Measurements from ENCODE around the gene MLLT6.
A peak's percentile ranks its signal among the peaks of the same experiment; 100 is the strongest.

DNA sequence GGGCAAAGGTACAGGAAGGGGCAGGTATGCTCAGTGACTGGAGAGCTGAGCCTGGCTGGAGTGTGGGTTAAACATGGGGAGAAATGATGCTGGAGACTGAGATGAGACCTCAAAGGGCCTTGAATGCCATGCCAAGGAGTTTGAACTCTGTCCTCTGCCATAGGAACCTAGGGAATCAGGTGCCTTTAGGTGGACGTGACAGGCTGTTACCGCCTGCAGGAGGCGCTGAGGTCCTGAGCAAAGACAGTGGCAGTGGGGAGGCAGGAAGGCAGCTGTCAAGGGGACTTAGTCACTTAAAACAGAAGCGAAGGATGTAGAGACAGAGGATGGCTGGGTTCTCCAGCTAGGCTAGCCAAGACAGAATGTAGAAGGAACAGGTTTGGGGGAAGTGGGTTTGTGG lies 56.5 kb downstream of the MLLT6 start:
- TF ChIP-seq, protein P1, sequence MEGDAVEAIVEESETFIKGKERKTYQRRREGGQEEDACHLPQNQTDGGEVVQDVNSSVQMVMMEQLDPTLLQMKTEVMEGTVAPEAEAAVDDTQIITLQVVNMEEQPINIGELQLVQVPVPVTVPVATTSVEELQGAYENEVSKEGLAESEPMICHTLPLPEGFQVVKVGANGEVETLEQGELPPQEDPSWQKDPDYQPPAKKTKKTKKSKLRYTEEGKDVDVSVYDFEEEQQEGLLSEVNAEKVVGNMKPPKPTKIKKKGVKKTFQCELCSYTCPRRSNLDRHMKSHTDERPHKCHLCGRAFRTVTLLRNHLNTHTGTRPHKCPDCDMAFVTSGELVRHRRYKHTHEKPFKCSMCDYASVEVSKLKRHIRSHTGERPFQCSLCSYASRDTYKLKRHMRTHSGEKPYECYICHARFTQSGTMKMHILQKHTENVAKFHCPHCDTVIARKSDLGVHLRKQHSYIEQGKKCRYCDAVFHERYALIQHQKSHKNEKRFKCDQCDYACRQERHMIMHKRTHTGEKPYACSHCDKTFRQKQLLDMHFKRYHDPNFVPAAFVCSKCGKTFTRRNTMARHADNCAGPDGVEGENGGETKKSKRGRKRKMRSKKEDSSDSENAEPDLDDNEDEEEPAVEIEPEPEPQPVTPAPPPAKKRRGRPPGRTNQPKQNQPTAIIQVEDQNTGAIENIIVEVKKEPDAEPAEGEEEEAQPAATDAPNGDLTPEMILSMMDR (IDR thresholded peaks at IDR 0.05): peak; percentile 37; the same call in 2 of the 3 replicates
- TF ChIP-seq, protein P2, sequence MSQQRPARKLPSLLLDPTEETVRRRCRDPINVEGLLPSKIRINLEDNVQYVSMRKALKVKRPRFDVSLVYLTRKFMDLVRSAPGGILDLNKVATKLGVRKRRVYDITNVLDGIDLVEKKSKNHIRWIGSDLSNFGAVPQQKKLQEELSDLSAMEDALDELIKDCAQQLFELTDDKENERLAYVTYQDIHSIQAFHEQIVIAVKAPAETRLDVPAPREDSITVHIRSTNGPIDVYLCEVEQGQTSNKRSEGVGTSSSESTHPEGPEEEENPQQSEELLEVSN (IDR thresholded peaks at IDR 0.05; ENCODE audit: borderline replicate concordance, low read depth): no peak
- TF ChIP-seq POLR2A (IDR thresholded peaks at IDR 0.05; ENCODE audit: low read length): no peak
- no peak for TF ChIP-seq EP300 (IDR thresholded peaks at IDR 0.05)
- no peak for TF ChIP-seq POLR2AphosphoS2 (conservative IDR thresholded peaks at IDR 0.05; ENCODE audit: low read length)
- TF ChIP-seq RARB (CRISPR knock-in tag; IDR thresholded peaks at IDR 0.05): no peak
- TF ChIP-seq RCOR1 (IDR thresholded peaks at IDR 0.05; ENCODE audit: low read depth, low read length): no peak
- TF ChIP-seq RNF2 (IDR thresholded peaks at IDR 0.05; ENCODE audit: borderline replicate concordance, low read depth): no peak
- TF ChIP-seq, protein P3, sequence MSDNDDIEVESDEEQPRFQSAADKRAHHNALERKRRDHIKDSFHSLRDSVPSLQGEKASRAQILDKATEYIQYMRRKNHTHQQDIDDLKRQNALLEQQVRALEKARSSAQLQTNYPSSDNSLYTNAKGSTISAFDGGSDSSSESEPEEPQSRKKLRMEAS (IDR thresholded peaks at IDR 0.05): no peak
- TF ChIP-seq, protein P4, sequence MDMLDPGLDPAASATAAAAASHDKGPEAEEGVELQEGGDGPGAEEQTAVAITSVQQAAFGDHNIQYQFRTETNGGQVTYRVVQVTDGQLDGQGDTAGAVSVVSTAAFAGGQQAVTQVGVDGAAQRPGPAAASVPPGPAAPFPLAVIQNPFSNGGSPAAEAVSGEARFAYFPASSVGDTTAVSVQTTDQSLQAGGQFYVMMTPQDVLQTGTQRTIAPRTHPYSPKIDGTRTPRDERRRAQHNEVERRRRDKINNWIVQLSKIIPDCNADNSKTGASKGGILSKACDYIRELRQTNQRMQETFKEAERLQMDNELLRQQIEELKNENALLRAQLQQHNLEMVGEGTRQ (IDR thresholded peaks at IDR 0.05): no peak
- no peak for TF ChIP-seq ZFP36 (IDR thresholded peaks at IDR 0.05; ENCODE audit: borderline replicate concordance, partially characterized antibody)
- no peak for TF ChIP-seq RFX5 (IDR thresholded peaks at IDR 0.05)
- TF ChIP-seq, protein P5, sequence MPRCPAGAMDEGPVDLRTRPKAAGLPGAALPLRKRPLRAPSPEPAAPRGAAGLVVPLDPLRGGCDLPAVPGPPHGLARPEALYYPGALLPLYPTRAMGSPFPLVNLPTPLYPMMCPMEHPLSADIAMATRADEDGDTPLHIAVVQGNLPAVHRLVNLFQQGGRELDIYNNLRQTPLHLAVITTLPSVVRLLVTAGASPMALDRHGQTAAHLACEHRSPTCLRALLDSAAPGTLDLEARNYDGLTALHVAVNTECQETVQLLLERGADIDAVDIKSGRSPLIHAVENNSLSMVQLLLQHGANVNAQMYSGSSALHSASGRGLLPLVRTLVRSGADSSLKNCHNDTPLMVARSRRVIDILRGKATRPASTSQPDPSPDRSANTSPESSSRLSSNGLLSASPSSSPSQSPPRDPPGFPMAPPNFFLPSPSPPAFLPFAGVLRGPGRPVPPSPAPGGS (IDR thresholded peaks at IDR 0.05): no peak
- no peak for TF ChIP-seq MYC (IDR thresholded peaks at IDR 0.05; ENCODE audit: borderline replicate concordance, low read length)

Data from A549 (cell line).